T1000 (cell line): Measurements from ENCODE around the gene OR51T1.
"Not testable (repeated sequence)": the region's sequence is repeated elsewhere in the genome, so short reads cannot be mapped to it uniquely, and the experiment has no call there.

Experiments used
- DNase-seq: peaks from one replicate; lab custom pipeline; 2025; ENCODE audit warnings: mixed read lengths; lab: John Stamatoyannopoulos, UW

The OR51T1 gene

GRCh38 chr11:4881860-4882500 lies at the start of gene OR51T1:
Gene OR51T1 (plus strand): TSS chr11:4881900. CDS start chr11:4881900, 0 bp downstream.
- no peak for DNase-seq

GRCh38 chr11:4839851-4840549 lies 41.7 kb upstream of the OR51T1 start:
- no peak for DNase-seq

GRCh38 chr11:4848908-4849532 lies 32.7 kb upstream of the OR51T1 start, which contains the start of gene OR51S1:
Gene OR51S1 (minus strand): TSS chr11:4849208. CDS start chr11:4849208, 0 bp downstream.
- no peak for DNase-seq

GRCh38 chr11:4851033-4851432 lies 30.7 kb upstream of the OR51T1 start:
- no peak for DNase-seq

GRCh38 chr11:4854286-4854685 lies 27.4 kb upstream of the OR51T1 start:
- DNase-seq, result not testable (repeated sequence)

- DNase-seq, result no peak
These were observed 19.1 kb upstream of the OR51T1 start for GRCh38 chr11:4862447-4863236.

- no peak for DNase-seq
These were observed 17.8 kb upstream of the OR51T1 start for GRCh38 chr11:4863876-4864275.

- no peak for DNase-seq
These were observed 15.8 kb upstream of the OR51T1 start for GRCh38 chr11:4865855-4866254.

GRCh38 chr11:4881188-4881587 lies 512 bp upstream of the OR51T1 start:
- no peak for DNase-seq

- no peak for DNase-seq
These were observed 843 bp downstream of the OR51T1 start for GRCh38 chr11:4882543-4882942.

- no peak for DNase-seq
These were observed 2.7 kb downstream of the OR51T1 start for GRCh38 chr11:4884361-4884760.

GRCh38 chr11:4886186-4886585 lies 4.5 kb downstream of the OR51T1 start:
- DNase-seq, result no peak

GRCh38 chr11:4887591-4887990 lies 5.9 kb downstream of the OR51T1 start:
- no peak for DNase-seq

- no peak for DNase-seq
These were observed 8.6 kb downstream of the OR51T1 start for GRCh38 chr11:4890279-4890678.

GRCh38 chr11:4891996-4892640 lies 10.4 kb downstream of the OR51T1 start:
- DNase-seq, result no peak

- DNase-seq, result no peak
These were observed 21.8 kb downstream of the OR51T1 start, which contains the start of gene OR51A7 for GRCh38 chr11:4903484-4903883. Gene OR51A7 (plus strand): TSS chr11:4903783. CDS start chr11:4907370, 3,587 bp downstream.

GRCh38 chr11:4916581-4916980 lies 34.9 kb downstream of the OR51T1 start:
- no peak for DNase-seq

- DNase-seq, result no peak
These were observed 37.5 kb downstream of the OR51T1 start, which contains the start of gene OR51G2 for GRCh38 chr11:4919250-4919649. Gene OR51G2 (minus strand): TSS chr11:4919350. CDS start chr11:4915663, 3,687 bp downstream.

GRCh38 chr11:4921796-4922195 lies 40.1 kb downstream of the OR51T1 start:
- DNase-seq, result no peak

- DNase-seq, result no peak
These were observed 40.6 kb downstream of the OR51T1 start for GRCh38 chr11:4922304-4922703.

GRCh38 chr11:4924239-4924638 lies 42.5 kb downstream of the OR51T1 start, which contains the start of gene OR51G1:
Gene OR51G1 (minus strand): TSS chr11:4924339. CDS start chr11:4924339, 0 bp downstream.
- no peak for DNase-seq
